GM12892 (cell line): Measurements from ENCODE around the gene QKI.

Experiments
- DNase-seq: peaks from one replicate; pipeline ENCODE4 v3.0.0; 2011; ENCODE audit not compliant: insufficient read length
- FAIRE-seq: peaks from 2 replicates; lab custom pipeline; 2011; peaks lifted over from hg19 to GRCh38; lab: Jason Lieb, UNC
- POLR2A ChIP-seq: IDR thresholded peaks from 2 replicates; pipeline ENCODE4 v1.6.1; 2011; ENCODE audit warnings: low read depth, low read length, control low read depth
- POLR2AphosphoS5 ChIP-seq: IDR thresholded peaks from 2 replicates; pipeline ENCODE4 v1.6.1; 2011; ENCODE audit warnings: low read depth, low read length, control low read depth
- TAF1 ChIP-seq: IDR thresholded peaks from 2 replicates; pipeline ENCODE4 v1.6.1; 2011; ENCODE audit warnings: low read depth, mild to moderate bottlenecking, control low read depth, low read length, borderline replicate concordance

QKI gene

GRCh38 chr6:163406366-163406765 is 8.2 kb upstream of the QKI start:
- DNase-seq (no peak), FAIRE-seq (no peak)
- no peak for TF ChIP-seq POLR2AphosphoS5
- no peak for TF ChIP-seq TAF1
- no peak for TF ChIP-seq POLR2A

GRCh38 chr6:163406830-163407229 is 7.7 kb upstream of the QKI start:
- FAIRE-seq: no peak
- TF ChIP-seq POLR2AphosphoS5 (no peak), POLR2A (no peak), TAF1 (no peak)
- DNase-seq: no peak

- TF ChIP-seq POLR2AphosphoS5 (no peak), TAF1 (no peak), POLR2A (no peak)
- DNase-seq (no peak), FAIRE-seq (no peak)
Observed at GRCh38 chr6:163408352-163408991, 6.0 kb upstream of the QKI start.

- no peak for DNase-seq
Observed at GRCh38 chr6:163409712-163410111, 4.8 kb upstream of the QKI start.

GRCh38 chr6:163412341-163412740 is 2.2 kb upstream of the QKI start:
- FAIRE-seq: no peak
- TF ChIP-seq POLR2AphosphoS5 (no peak), TAF1 (no peak), POLR2A (no peak)
- no peak for DNase-seq

More at GRCh38 chr6:163409712-163410111, 4.8 kb upstream of the QKI start:
- no peak for TF ChIP-seq TAF1
- no peak for TF ChIP-seq POLR2A
- no peak for TF ChIP-seq POLR2AphosphoS5
- FAIRE-seq: no peak

GRCh38 chr6:163412801-163413344 is 1.6 kb upstream of the QKI start:
- FAIRE-seq: peak; percentile 27

GRCh38 chr6:163413345-163414116 is 987 bp upstream of the QKI start:
- DNase-seq (peak; percentile 88), FAIRE-seq (peak; percentile 98)
- TF ChIP-seq POLR2A: peak; percentile 39; the same call in 1 of the 2 replicates
- TF ChIP-seq TAF1: no peak
- peak; percentile 51; the same call in 1 of the 2 replicates for TF ChIP-seq POLR2AphosphoS5

More at GRCh38 chr6:163412801-163413344, 1.6 kb upstream of the QKI start:
- no peak for DNase-seq
- no peak for TF ChIP-seq POLR2AphosphoS5
- TF ChIP-seq POLR2A: no peak
- no peak for TF ChIP-seq TAF1

- no peak for FAIRE-seq
- DNase-seq: peak; percentile 19
- no peak for TF ChIP-seq POLR2AphosphoS5
- TF ChIP-seq POLR2A: no peak
- no peak for TF ChIP-seq TAF1
Observed at GRCh38 chr6:163414946-163415619, 565 bp downstream of the QKI start.

GRCh38 chr6:163415620-163416556 is 1.4 kb downstream of the QKI start:
- peak; percentile 90 for FAIRE-seq
- DNase-seq: peak; percentile 33

GRCh38 chr6:163416557-163417253 is 2.2 kb downstream of the QKI start:
- TF ChIP-seq POLR2AphosphoS5: no peak
- TF ChIP-seq TAF1: no peak
- TF ChIP-seq POLR2A: no peak
- DNase-seq (no peak), FAIRE-seq (peak; percentile 57)

More at GRCh38 chr6:163415620-163416556, 1.4 kb downstream of the QKI start:
- TF ChIP-seq TAF1 (peak; percentile 23; the same call in 1 of the 2 replicates), POLR2A (no peak), POLR2AphosphoS5 (no peak)
